Spleen (tissue), 7 donors: ENCODE data around the gene C14orf93.
"Not testable (repeated sequence)": the region's sequence is repeated elsewhere in the genome, so short reads cannot be mapped to it uniquely, and the experiment has no call there.

Experiments
- POLR2A ChIP-seq, 3 donors: fragments of 450-650 bp; IDR thresholded peaks; one replicate each; pipeline ENCODE4 v1.5.1; 2017; ENCODE audit warnings: antibody characterized with exemption in 3 of 3, mild to moderate bottlenecking in 1 of 3
- POLR2AphosphoS5 ChIP-seq, 3 donors: sonication (generic); formaldehyde crosslinking; IDR thresholded peaks; one replicate each; pipeline ENCODE4 v1.5.1; 2017; ENCODE audit warnings: antibody characterized with exemption in 3 of 3
- TF ChIP-seq, protein P1 (sequence below), 11 experiments: fragments of 200-600 bp in 7 of 11; fragments of 450-650 bp in 4 of 11; sonication (generic) in 4 of 11; IDR thresholded peaks in 8 of 11; conservative IDR thresholded peaks in 3 of 11; 1 replicate in 7 of 11; 2 replicates in 4 of 11; pipeline versions ENCODE4 v1.4.0 to v1.8.0; 2016 to 2021; ENCODE audit warnings: antibody characterized with exemption in 11 of 11, inconsistent platforms in 4 of 11, mild to moderate bottlenecking in 1 of 11
- donor health status: DM: no; HTN: no; CAD: no; lungs with moderate emphysema.
- donor health status: DM: no; HTN: no; CAD: no.
- donor health status: DM: no; HTN: no; CAD: no.

DNA sequence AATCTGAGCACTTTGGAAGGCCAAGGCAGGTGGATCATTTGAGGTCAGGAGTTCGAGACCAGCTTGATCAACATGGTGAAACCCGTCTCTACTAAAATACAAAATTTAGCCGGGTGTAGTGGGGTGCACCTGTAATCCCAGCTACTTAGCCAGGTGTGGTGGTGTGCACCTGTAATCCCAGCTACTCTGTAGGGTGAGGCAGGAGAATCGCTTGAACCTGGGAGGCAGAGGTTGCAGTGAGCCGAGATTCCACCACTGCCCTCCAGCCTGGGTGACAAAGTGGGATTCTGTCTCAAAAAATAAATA is 3.8 kb upstream of the C14orf93 start:
- TF ChIP-seq, protein P1, sequence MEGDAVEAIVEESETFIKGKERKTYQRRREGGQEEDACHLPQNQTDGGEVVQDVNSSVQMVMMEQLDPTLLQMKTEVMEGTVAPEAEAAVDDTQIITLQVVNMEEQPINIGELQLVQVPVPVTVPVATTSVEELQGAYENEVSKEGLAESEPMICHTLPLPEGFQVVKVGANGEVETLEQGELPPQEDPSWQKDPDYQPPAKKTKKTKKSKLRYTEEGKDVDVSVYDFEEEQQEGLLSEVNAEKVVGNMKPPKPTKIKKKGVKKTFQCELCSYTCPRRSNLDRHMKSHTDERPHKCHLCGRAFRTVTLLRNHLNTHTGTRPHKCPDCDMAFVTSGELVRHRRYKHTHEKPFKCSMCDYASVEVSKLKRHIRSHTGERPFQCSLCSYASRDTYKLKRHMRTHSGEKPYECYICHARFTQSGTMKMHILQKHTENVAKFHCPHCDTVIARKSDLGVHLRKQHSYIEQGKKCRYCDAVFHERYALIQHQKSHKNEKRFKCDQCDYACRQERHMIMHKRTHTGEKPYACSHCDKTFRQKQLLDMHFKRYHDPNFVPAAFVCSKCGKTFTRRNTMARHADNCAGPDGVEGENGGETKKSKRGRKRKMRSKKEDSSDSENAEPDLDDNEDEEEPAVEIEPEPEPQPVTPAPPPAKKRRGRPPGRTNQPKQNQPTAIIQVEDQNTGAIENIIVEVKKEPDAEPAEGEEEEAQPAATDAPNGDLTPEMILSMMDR (IDR thresholded peaks at IDR 0.05 in 8 of 11, conservative IDR thresholded peaks at IDR 0.05 in 3 of 11), result not testable (repeated sequence)
- TF ChIP-seq POLR2AphosphoS5, POLR2A (IDR thresholded peaks at IDR 0.05): not testable (repeated sequence)
